Left lung (tissue), 10 donors: ENCODE measurements around the gene OSBPL2. TPM values are rescaled to one million over a fixed set of nuclear protein-coding genes. Genes with fewer than 3 reads are reported as not detected.
A peak's percentile ranks its signal among the peaks of the same experiment; 100 is the strongest.

Source experiments
- ATAC-seq: fragments of 200-7000 bp; cut with Tn5 transposase; one replicate; pipeline ENCODE4 v1.9.1; 2020; ENCODE audit warnings: moderate library complexity
- DNase-seq, 4 donors: peaks; one replicate each; pipeline ENCODE4 v3.0.0-alpha.2; 2013 to 2020
- H3K27ac ChIP-seq, 2 donors: fragments of 200-600 bp; sonication (generic) in 1 of 2; one replicate each; pipeline versions ENCODE4 v1.5.0 to v1.8.0; 2020 to 2021
- H3K27me3 ChIP-seq, 2 donors: fragments of 200-600 bp; sonication (generic) in 1 of 2; one replicate each; pipeline versions ENCODE4 v1.5.0 to v1.8.0; 2020 to 2021
- H3K36me3 ChIP-seq, 2 donors: fragments of 200-600 bp; sonication (generic) in 1 of 2; one replicate each; pipeline versions ENCODE4 v1.5.0 to v1.8.0; 2020 to 2021
- H3K4me1 ChIP-seq, 2 donors: fragments of 200-600 bp; one replicate each; pipeline ENCODE4 v1.8.0; 2021
- H3K4me3 ChIP-seq, 2 donors: fragments of 200-600 bp; sonication (generic) in 1 of 2; one replicate each; pipeline versions ENCODE4 v1.5.0 to v1.8.0; 2020 to 2021; ENCODE audit warnings: mild to moderate bottlenecking in 1 of 2
- H3K9me3 ChIP-seq, 2 donors: fragments of 200-600 bp; sonication (generic) in 1 of 2; one replicate each; pipeline versions ENCODE4 v1.5.0 to v1.8.0; 2020 to 2021
- intact Hi-C, 2 donors: fragments of 100-400 bp; cut with DNase I; formaldehyde crosslinking; loops; one replicate each; pipeline versions ENCODE4 v1.11.2 to v1.14.2; 2022
- polyA plus RNA-seq, 6 donors: library from polyadenylated mRNA; unstranded; fragments of 120-200 nt; gene quantifications; one replicate each; pipeline ENCODE4 v1.2.1, GENCODE V29; 2013; ENCODE audit not compliant: insufficient read length in 6 of 6
- total RNA-seq, 2 donors: library from RNA; stranded (reverse); fragmentation: NEBNext Ultra II Directional; extraction: Animal tissue kit (Norgen Biotek cat#: 25700); gene quantifications; one replicate each; pipeline ENCODE4 v1.2.1, GENCODE V29; 2021
- TF ChIP-seq, protein P1 (sequence below), 2 donors: fragments of 200-600 bp; sonication (generic) in 1 of 2; IDR thresholded peaks; one replicate each; pipeline versions ENCODE4 v1.5.0 to v1.8.0; 2021; ENCODE audit warnings: antibody characterized with exemption in 2 of 2
- donor health status: DM: no; HTN: yes; CAD: no.
- donor health status: DM: no; HTN: no; CAD: no.

The OSBPL2 gene
- total and polyA plus RNA-seq, 8 donors, result 25.6 to 47.3 (median 32.4) TPM

DNA sequence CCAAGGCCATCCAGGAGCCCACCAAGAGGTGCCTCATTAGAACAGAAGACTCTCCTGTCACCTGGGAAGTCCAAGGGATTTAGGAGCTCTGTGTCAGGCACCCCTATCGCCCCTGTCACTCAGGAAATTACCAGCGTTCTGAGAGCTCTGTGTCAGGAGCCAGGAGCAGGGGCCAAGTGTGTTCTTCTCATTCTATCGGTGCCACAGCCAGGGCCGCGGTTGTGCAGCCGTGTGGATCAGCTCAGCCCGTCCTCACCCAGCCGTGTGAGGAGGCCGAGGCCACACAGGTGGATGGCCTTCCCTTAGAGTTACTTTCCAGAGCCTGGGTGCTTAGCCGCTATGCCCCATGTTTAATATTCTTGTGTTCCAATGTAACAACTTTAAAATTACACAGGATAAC lies 45.7 kb upstream of the OSBPL2 start:
- no peaks in the 10 kb centered on the region for H3K9me3 ChIP-seq
- no peaks in the 10 kb centered on the region for H3K27me3 ChIP-seq
- TF ChIP-seq, protein P1, sequence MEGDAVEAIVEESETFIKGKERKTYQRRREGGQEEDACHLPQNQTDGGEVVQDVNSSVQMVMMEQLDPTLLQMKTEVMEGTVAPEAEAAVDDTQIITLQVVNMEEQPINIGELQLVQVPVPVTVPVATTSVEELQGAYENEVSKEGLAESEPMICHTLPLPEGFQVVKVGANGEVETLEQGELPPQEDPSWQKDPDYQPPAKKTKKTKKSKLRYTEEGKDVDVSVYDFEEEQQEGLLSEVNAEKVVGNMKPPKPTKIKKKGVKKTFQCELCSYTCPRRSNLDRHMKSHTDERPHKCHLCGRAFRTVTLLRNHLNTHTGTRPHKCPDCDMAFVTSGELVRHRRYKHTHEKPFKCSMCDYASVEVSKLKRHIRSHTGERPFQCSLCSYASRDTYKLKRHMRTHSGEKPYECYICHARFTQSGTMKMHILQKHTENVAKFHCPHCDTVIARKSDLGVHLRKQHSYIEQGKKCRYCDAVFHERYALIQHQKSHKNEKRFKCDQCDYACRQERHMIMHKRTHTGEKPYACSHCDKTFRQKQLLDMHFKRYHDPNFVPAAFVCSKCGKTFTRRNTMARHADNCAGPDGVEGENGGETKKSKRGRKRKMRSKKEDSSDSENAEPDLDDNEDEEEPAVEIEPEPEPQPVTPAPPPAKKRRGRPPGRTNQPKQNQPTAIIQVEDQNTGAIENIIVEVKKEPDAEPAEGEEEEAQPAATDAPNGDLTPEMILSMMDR (IDR thresholded peaks at IDR 0.05), result no peak
- DNase-seq (peak in 1 of 4 donors; percentile 45), ATAC-seq (no peak)
- no peak overlapping the region for H3K27ac ChIP-seq
- H3K36me3 ChIP-seq, result peaks cover 0 to 81% of the 10 kb centered on the region in 2 donors
- H3K4me1 ChIP-seq, result peaks cover 0 to 5% of the 10 kb centered on the region in 2 donors
- no peak overlapping the region for H3K4me3 ChIP-seq
- intact Hi-C loops, result no loop called here

DNA sequence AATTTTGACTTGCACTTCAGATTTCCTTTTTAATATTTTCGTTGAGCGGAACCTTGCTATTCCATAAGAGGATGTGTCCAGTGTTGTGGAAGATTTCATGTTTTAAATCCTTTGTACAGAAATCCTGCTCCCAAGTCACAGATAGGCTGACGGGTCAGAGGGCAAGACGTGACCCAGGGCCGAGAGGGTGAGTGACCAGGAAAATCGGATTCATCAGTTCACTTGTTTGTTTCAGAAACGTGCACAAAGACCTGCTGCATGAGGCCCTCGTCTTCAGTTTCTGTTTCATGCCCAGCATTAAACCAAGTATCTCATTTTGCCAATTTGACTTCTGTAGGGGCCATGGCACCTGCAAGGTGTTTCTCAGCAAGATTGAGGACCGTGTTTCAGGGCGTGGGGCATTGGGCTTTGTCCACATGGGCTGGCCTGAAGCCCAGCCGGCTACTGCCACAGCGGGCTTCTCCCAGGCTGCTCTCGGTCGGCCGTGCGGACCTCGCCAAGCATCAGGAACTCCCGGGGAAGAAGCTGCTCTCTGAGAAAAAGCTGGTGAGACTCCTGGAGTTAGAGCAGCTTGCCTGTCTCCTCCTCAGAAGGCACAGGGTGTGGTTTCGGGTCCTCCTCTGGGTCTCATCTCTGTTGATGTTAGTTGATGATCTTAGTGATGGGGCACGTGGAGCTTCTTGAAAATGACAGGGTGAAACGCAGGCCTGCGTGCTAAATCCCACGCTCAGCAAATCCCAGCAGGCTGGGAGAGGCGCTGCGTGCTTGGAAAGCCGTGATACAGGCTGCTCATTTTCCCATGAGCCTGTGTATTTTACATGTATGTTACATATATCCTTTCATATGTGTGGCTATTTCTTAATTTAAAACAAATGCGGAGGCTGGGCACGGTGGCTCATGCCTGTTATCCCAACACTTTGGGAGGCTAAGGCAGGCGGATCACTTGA lies 45.0 kb upstream of the OSBPL2 start:
- DNase-seq, result peak in 1 of 4 donors; percentile 46
- H3K27ac ChIP-seq, result no peak overlapping the region
- H3K36me3 ChIP-seq, result peaks cover 0 to 88% of the 10 kb centered on the region in 2 donors
- no peaks in the 10 kb centered on the region for H3K27me3 ChIP-seq
- no peaks in the 10 kb centered on the region for H3K9me3 ChIP-seq
- H3K4me3 ChIP-seq, result no peak overlapping the region
- no peak for ATAC-seq
- intact Hi-C loops, result no loop called here
- H3K4me1 ChIP-seq, result peaks cover 0 to 3% of the 10 kb centered on the region in 2 donors
- TF ChIP-seq, protein P1 (IDR thresholded peaks at IDR 0.05), result no peak

DNA sequence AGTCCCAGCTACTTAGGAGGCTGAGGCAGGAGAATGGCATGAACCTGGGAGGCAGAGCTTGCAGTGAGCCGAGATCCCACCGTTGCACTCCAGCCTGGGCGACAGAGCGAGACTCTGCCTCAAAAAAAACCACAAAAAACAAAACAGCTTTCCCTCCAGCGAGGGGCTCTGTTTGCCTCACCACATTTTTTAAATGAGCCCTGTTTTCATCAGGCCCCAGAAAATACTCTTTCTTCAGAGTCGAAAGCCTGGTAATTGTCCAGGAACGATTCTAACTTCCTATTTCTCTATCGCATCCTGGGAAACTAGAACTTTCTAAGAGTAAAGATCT lies 43.3 kb upstream of the OSBPL2 start:
- TF ChIP-seq, protein P1 (IDR thresholded peaks at IDR 0.05), result no peak
- no peaks in the 10 kb centered on the region for H3K9me3 ChIP-seq
- intact Hi-C loops, result no loop called here

DNA sequence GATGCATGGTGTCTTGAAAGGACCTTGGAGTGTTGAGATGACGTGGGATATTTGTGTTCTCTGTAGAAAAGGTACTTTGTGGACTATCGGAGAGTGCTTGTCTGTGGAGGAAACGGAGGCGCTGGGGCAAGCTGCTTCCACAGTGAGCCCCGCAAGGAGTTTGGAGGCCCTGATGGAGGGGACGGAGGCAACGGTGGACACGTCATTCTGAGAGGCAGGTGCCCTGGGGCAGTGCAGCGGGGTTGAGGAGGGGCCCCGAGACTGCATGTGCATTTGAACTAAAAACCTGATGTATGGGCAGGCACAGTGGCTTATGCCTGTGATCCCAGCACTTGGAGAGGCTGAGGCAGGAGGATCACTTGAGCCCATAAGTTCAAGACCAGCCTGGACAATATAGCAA lies 42.6 kb upstream of the OSBPL2 start:
- H3K27ac ChIP-seq, result no peak overlapping the region
- H3K36me3 ChIP-seq, result peaks cover 0 to 91% of the 10 kb centered on the region in 2 donors
- H3K9me3 ChIP-seq, result no peaks in the 10 kb centered on the region
- DNase-seq, result peak in 1 of 4 donors; percentile 66
- TF ChIP-seq, protein P1 (IDR thresholded peaks at IDR 0.05), result no peak
- peaks cover 0 to 3% of the 10 kb centered on the region in 2 donors for H3K4me1 ChIP-seq
- H3K4me3 ChIP-seq, result no peak overlapping the region
- no peaks in the 10 kb centered on the region for H3K27me3 ChIP-seq
- intact Hi-C loops, result no loop called here
- ATAC-seq, result no peak

More for the DNA sequence above, 43.3 kb upstream of the OSBPL2 start:
- Histone ChIP-seq H3K36me3 (peaks cover 0 to 91% of the 10 kb centered on the region in 2 donors), H3K27ac (no peak overlapping the region), H3K4me3 (no peak overlapping the region), H3K27me3 (no peaks in the 10 kb centered on the region), H3K4me1 (peaks cover 0 to 3% of the 10 kb centered on the region in 2 donors)
- DNase-seq (no peak), ATAC-seq (no peak)

DNA sequence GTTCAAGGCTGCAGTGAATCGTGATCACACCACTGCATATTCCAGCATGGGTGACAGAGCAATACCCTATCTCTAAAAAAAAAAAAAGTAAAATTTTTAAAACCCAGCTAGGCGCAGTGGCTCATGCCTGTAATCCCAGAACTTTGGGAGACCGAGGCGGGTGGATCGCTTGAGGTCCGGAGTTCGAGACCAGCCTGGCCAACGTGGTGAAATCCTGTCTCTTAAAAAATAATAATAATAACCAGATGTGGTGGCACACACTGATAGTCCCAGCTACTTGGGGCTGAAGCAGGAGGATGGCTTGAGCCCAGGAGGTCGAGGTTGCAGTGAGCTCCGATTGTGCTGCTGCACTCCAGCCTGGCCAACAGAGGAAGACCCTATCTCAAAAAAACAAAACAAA lies 42.0 kb upstream of the OSBPL2 start:
- ATAC-seq, result no peak
- TF ChIP-seq, protein P1 (IDR thresholded peaks at IDR 0.05), result no peak
- no peak overlapping the region for H3K4me3 ChIP-seq

More for the DNA sequence above, 42.0 kb upstream of the OSBPL2 start:
- H3K4me1 ChIP-seq, result peaks cover 0 to 3% of the 10 kb centered on the region in 2 donors
- no peak for DNase-seq
- H3K27me3 ChIP-seq, result no peaks in the 10 kb centered on the region
- intact Hi-C loops, result no loop called here
- H3K36me3 ChIP-seq, result peaks cover 0 to 91% of the 10 kb centered on the region in 2 donors
- no peaks in the 10 kb centered on the region for H3K9me3 ChIP-seq
- H3K27ac ChIP-seq, result no peak overlapping the region
